NOMO-1 treated with dmso at 0.1 percent for 144 hours (cell line): ENCODE measurements around the gene CWF19L1.
"Not testable (repeated sequence)": the region's sequence is repeated elsewhere in the genome, so short reads cannot be mapped to it uniquely, and the experiment has no call there.

Experiments used
- DNase-seq: peaks from one replicate; lab custom pipeline; 2025; ENCODE audit not compliant: unreplicated experiment; lab: John Stamatoyannopoulos, UW

The CWF19L1 gene

GRCh38 chr10:100267239-100268104 is at the start of gene CWF19L1:
CWF19L1 (minus strand) TSS chr10:100267638; CDS start chr10:100267593, 45 bp downstream.
- DNase-seq, result peak; percentile 70

GRCh38 chr10:100315615-100316014 is 48.2 kb upstream of the CWF19L1 start:
- DNase-seq, result no peak

- no peak for DNase-seq
Measured at GRCh38 chr10:100311298-100311697, 43.9 kb upstream of the CWF19L1 start.

GRCh38 chr10:100307684-100308083 is 40.2 kb upstream of the CWF19L1 start:
- DNase-seq, result no peak

GRCh38 chr10:100306861-100307260 is 39.4 kb upstream of the CWF19L1 start:
- no peak for DNase-seq

GRCh38 chr10:100304414-100304813 is 37.0 kb upstream of the CWF19L1 start:
- no peak for DNase-seq

GRCh38 chr10:100303724-100304319 is 36.4 kb upstream of the CWF19L1 start:
- DNase-seq, result no peak

GRCh38 chr10:100301123-100301522 is 33.7 kb upstream of the CWF19L1 start:
- DNase-seq, result not testable (repeated sequence)

- DNase-seq, result no peak
Measured at GRCh38 chr10:100297242-100297641, 29.8 kb upstream of the CWF19L1 start.

- DNase-seq, result no peak
Measured at GRCh38 chr10:100293066-100293465, 25.6 kb upstream of the CWF19L1 start.

- DNase-seq, result not testable (repeated sequence)
Measured at GRCh38 chr10:100292300-100292699, 24.9 kb upstream of the CWF19L1 start.

- DNase-seq, result peak; percentile 38
Measured at GRCh38 chr10:100291356-100291755, 23.9 kb upstream of the CWF19L1 start.

- DNase-seq, result no peak
Measured at GRCh38 chr10:100289641-100290040, 22.2 kb upstream of the CWF19L1 start.

GRCh38 chr10:100288196-100288595 is 20.8 kb upstream of the CWF19L1 start:
- no peak for DNase-seq

- DNase-seq, result no peak
Measured at GRCh38 chr10:100287756-100288155, 20.3 kb upstream of the CWF19L1 start.

- peak; percentile 63 for DNase-seq
Measured at GRCh38 chr10:100286051-100287033, 18.9 kb upstream of the CWF19L1 start, which contains the start of gene BLOC1S2. BLOC1S2 (minus strand) TSS chr10:100286680; CDS start chr10:100286659, 21 bp downstream.

- DNase-seq, result not testable (repeated sequence)
Measured at GRCh38 chr10:100285326-100285725, 17.9 kb upstream of the CWF19L1 start.

- no peak for DNase-seq
Measured at GRCh38 chr10:100282907-100283306, 15.5 kb upstream of the CWF19L1 start.

GRCh38 chr10:100276971-100277370 is 9.5 kb upstream of the CWF19L1 start:
- not testable (repeated sequence) for DNase-seq

- no peak for DNase-seq
Measured at GRCh38 chr10:100265821-100266485, 1.5 kb downstream of the CWF19L1 start.
